Mesenchymal stem cell (in vitro differentiated cells and primary cell): Measurements from ENCODE around the gene MFNG.

ENCODE experiments used
- DNase-seq: peaks from one replicate; pipeline ENCODE4 v3.0.0-alpha.2; 2013
- H2AFZ ChIP-seq: one replicate; pipeline ENCODE4 v1.6.1; 2013; ENCODE audit warnings: low read depth, mild to moderate bottlenecking, control low read depth, inconsistent platforms, low read length, moderate library complexity
- H2AK5ac ChIP-seq: 2 replicates; pipeline ENCODE4 v1.6.1; 2013; ENCODE audit warnings: low read length, moderate library complexity, mild to moderate bottlenecking, inconsistent platforms; ENCODE audit not compliant: severe bottlenecking
- H2BK120ac ChIP-seq: one replicate; pipeline ENCODE4 v1.6.1; 2013; ENCODE audit warnings: low read depth, mild to moderate bottlenecking, inconsistent platforms, low read length, moderate library complexity
- H2BK12ac ChIP-seq, 2 experiments: one replicate each; pipeline ENCODE4 v1.6.1; 2013; ENCODE audit warnings: inconsistent platforms in 2 of 2, low read length in 2 of 2, mild to moderate bottlenecking in 2 of 2, moderate library complexity in 2 of 2, control low read depth in 1 of 2
- H2BK15ac ChIP-seq: one replicate; pipeline ENCODE4 v1.6.1; 2013; ENCODE audit warnings: mild to moderate bottlenecking, low read depth, inconsistent platforms; ENCODE audit not compliant: poor library complexity, severe bottlenecking
- H2BK5ac ChIP-seq: 2 replicates; pipeline ENCODE4 v1.6.1; 2013; ENCODE audit warnings: low read depth, mild to moderate bottlenecking, low read length, control low read depth, inconsistent platforms; ENCODE audit not compliant: poor library complexity, severe bottlenecking
- H3K14ac ChIP-seq, 2 experiments: one replicate each; pipeline ENCODE4 v1.6.1; 2013; ENCODE audit warnings: inconsistent platforms in 2 of 2, low read length in 2 of 2, control low read depth in 1 of 2, mild to moderate bottlenecking in 1 of 2, moderate library complexity in 1 of 2
- H3K18ac ChIP-seq, 2 experiments: one replicate each; pipeline ENCODE4 v1.6.1; 2013; ENCODE audit warnings: inconsistent platforms in 2 of 2, low read length in 2 of 2, control low read depth in 1 of 2, low read depth in 1 of 2, mild to moderate bottlenecking in 1 of 2
- H3K23ac ChIP-seq, 2 experiments: one replicate each; pipeline ENCODE4 v1.6.1; 2013; ENCODE audit warnings: inconsistent platforms in 2 of 2, low read length in 2 of 2, mild to moderate bottlenecking in 2 of 2, moderate library complexity in 2 of 2, control low read depth in 1 of 2
- H3K27ac ChIP-seq: 2 replicates; pipeline ENCODE4 v1.5.1; 2013; ENCODE audit warnings: mild to moderate bottlenecking, moderate library complexity, low read length, control low read depth, inconsistent platforms; ENCODE audit not compliant: poor library complexity, severe bottlenecking
- H3K27me3 ChIP-seq, 2 experiments: 2 replicates each; pipeline versions ENCODE4 v1.6.1 to v1.7.0; 2013; ENCODE audit warnings: low read length in 2 of 2, mild to moderate bottlenecking in 2 of 2, moderate library complexity in 2 of 2, control low read depth in 1 of 2, inconsistent platforms in 1 of 2; ENCODE audit not compliant: control insufficient read depth in 1 of 2, insufficient read depth in 1 of 2
- H3K36me3 ChIP-seq, 2 experiments: 2 replicates each; pipeline versions ENCODE4 v1.6.1 to v1.7.0; 2013; ENCODE audit warnings: low read length in 2 of 2, control low read depth in 1 of 2, inconsistent platforms in 1 of 2, low read depth in 1 of 2, mild to moderate bottlenecking in 1 of 2; ENCODE audit not compliant: insufficient read depth in 2 of 2, control insufficient read depth in 1 of 2
- H3K4ac ChIP-seq, 2 experiments: one replicate each; pipeline ENCODE4 v1.6.1; 2013; ENCODE audit warnings: inconsistent platforms in 2 of 2, low read length in 2 of 2, mild to moderate bottlenecking in 2 of 2, moderate library complexity in 2 of 2, control low read depth in 1 of 2, low read depth in 1 of 2
- H3K4me1 ChIP-seq: 2 replicates; pipeline ENCODE4 v1.6.1; 2013; ENCODE audit warnings: low read depth, low read length, control low read depth; ENCODE audit not compliant: control insufficient read depth, insufficient read depth
- H3K4me2 ChIP-seq: 2 replicates; pipeline ENCODE4 v1.6.1; 2013; ENCODE audit warnings: low read length, mild to moderate bottlenecking, inconsistent platforms; ENCODE audit not compliant: poor library complexity, severe bottlenecking
- H3K4me3 ChIP-seq, 2 experiments: 2 replicates each; pipeline versions ENCODE4 v1.5.1 to v1.7.0; 2013; ENCODE audit warnings: low read length in 2 of 2, mild to moderate bottlenecking in 2 of 2, control low read depth in 1 of 2, low read depth in 1 of 2; ENCODE audit not compliant: insufficient read depth in 1 of 2
- H3K79me1 ChIP-seq: replicated peaks from 2 replicates; pipeline ENCODE4 v1.6.1; 2013; ENCODE audit warnings: mild to moderate bottlenecking, control low read depth, low read length, inconsistent platforms; ENCODE audit not compliant: poor library complexity, severe bottlenecking
- H3K9ac ChIP-seq: 2 replicates; pipeline ENCODE4 v1.7.0; 2013; ENCODE audit warnings: mild to moderate bottlenecking, low read length, moderate library complexity
- H3K9me3 ChIP-seq: 2 replicates; pipeline ENCODE4 v1.7.0; 2013; ENCODE audit warnings: mild to moderate bottlenecking, low read length; ENCODE audit not compliant: control insufficient read depth
- H4K8ac ChIP-seq: one replicate; pipeline ENCODE4 v1.6.1; 2013; ENCODE audit warnings: inconsistent platforms, mild to moderate bottlenecking, low read length, moderate library complexity
- H4K91ac ChIP-seq: one replicate; pipeline ENCODE4 v1.6.1; 2013; ENCODE audit warnings: mild to moderate bottlenecking, low read length, inconsistent platforms
- WGBS: methylation state at CpG from one replicate; pipeline ENCODE4 v1.1.7; 2013; ENCODE audit warnings: mixed read lengths; 5-methylcytosine and 5-hydroxymethylcytosine counted together

The MFNG gene

GRCh38 chr22:37499027-37499707 is 13.0 kb upstream of the MFNG start:
- H2BK12ac ChIP-seq, result no peak overlapping the region
- no peak overlapping the region for H2BK15ac ChIP-seq
- H3K27ac ChIP-seq, result peak overlapping the region; percentile 97
- no peak overlapping the region for H3K4me2 ChIP-seq
- no peaks in the 10 kb centered on the region for H3K27me3 ChIP-seq
- no peak overlapping the region for H4K8ac ChIP-seq
- no peak overlapping the region for H3K23ac ChIP-seq
- peak overlapping the region; percentile 19 for H4K91ac ChIP-seq
- peaks cover 83% of the 10 kb centered on the region for H3K4me1 ChIP-seq
- H2BK120ac ChIP-seq, result no peak overlapping the region
- no peak overlapping the region for H2AFZ ChIP-seq
- no peaks in the 10 kb centered on the region for H3K9me3 ChIP-seq
- peak overlapping the region; percentile 96 for H2AK5ac ChIP-seq
- no peak overlapping the region for H3K4me3 ChIP-seq
- peak overlapping the region in 1 of 2 experiments; percentile 53 for H3K14ac ChIP-seq
- H3K4ac ChIP-seq, result no peak overlapping the region
- peaks cover 12% of the 10 kb centered on the region for H3K79me1 ChIP-seq
- DNase-seq, result peak; percentile 31
- peaks cover 68 to 69% of the 10 kb centered on the region in 2 experiments for H3K36me3 ChIP-seq
- WGBS, result 77% methylated on average over 12 of the region's 12 CpGs
- H2BK5ac ChIP-seq, result peak overlapping the region; percentile 68
- no peak overlapping the region for H3K9ac ChIP-seq
- peak overlapping the region in 1 of 2 experiments; percentile 7 for H3K18ac ChIP-seq

GRCh38 chr22:37498289-37498909 is 12.2 kb upstream of the MFNG start:
- no peak overlapping the region for H3K4me2 ChIP-seq
- H3K27me3 ChIP-seq, result no peaks in the 10 kb centered on the region
- peak overlapping the region; percentile 95 for H2AK5ac ChIP-seq
- H4K8ac ChIP-seq, result no peak overlapping the region
- H3K9ac ChIP-seq, result no peak overlapping the region
- H3K4ac ChIP-seq, result peak overlapping the region in 1 of 2 experiments; percentile 30
- H2BK5ac ChIP-seq, result peak overlapping the region; percentile 91
- peak overlapping the region; percentile 7 to 26 for H3K18ac ChIP-seq
- H2BK15ac ChIP-seq, result no peak overlapping the region
- H3K23ac ChIP-seq, result no peak overlapping the region
- no peaks in the 10 kb centered on the region for H3K9me3 ChIP-seq
- 65% methylated on average over 15 of the region's 15 CpGs for WGBS
- peak overlapping the region; percentile 79 for H4K91ac ChIP-seq
- peak overlapping the region in 1 of 2 experiments; percentile 50 for H3K14ac ChIP-seq
- no peak overlapping the region for H2AFZ ChIP-seq
- H2BK120ac ChIP-seq, result no peak overlapping the region
- H2BK12ac ChIP-seq, result peak overlapping the region in 1 of 2 experiments; percentile 57
- no peak overlapping the region for H3K4me3 ChIP-seq
- H3K79me1 ChIP-seq, result peaks cover 16% of the 10 kb centered on the region
- peaks cover 82% of the 10 kb centered on the region for H3K4me1 ChIP-seq
- H3K36me3 ChIP-seq, result peaks cover 68 to 69% of the 10 kb centered on the region in 2 experiments
- peak overlapping the region; percentile 97 for H3K27ac ChIP-seq
- DNase-seq, result no peak

- H3K18ac ChIP-seq, result peak overlapping the region in 1 of 2 experiments; percentile 1
- peaks cover 18% of the 10 kb centered on the region for H3K79me1 ChIP-seq
- peak overlapping the region; percentile 96 for H2AK5ac ChIP-seq
- H3K9ac ChIP-seq, result no peak overlapping the region
- peak; percentile 76 for DNase-seq
- H3K4me2 ChIP-seq, result no peak overlapping the region
- no peak overlapping the region for H3K23ac ChIP-seq
- 52% methylated on average over 10 of the region's 12 CpGs for WGBS
- H2BK15ac ChIP-seq, result no peak overlapping the region
- H3K4ac ChIP-seq, result no peak overlapping the region
- no peak overlapping the region for H3K4me3 ChIP-seq
- no peak overlapping the region for H3K14ac ChIP-seq
- peaks cover 60 to 68% of the 10 kb centered on the region in 2 experiments for H3K36me3 ChIP-seq
- H3K27me3 ChIP-seq, result no peaks in the 10 kb centered on the region
- peak overlapping the region in 1 of 2 experiments; percentile 79 for H2BK12ac ChIP-seq
- peak overlapping the region; percentile 92 for H3K27ac ChIP-seq
- H3K4me1 ChIP-seq, result peaks cover 82% of the 10 kb centered on the region
- no peak overlapping the region for H2BK120ac ChIP-seq
- H2AFZ ChIP-seq, result no peak overlapping the region
- H4K91ac ChIP-seq, result peak overlapping the region; percentile 5
- H2BK5ac ChIP-seq, result peak overlapping the region; percentile 71
- no peaks in the 10 kb centered on the region for H3K9me3 ChIP-seq
- no peak overlapping the region for H4K8ac ChIP-seq
These were observed 10.9 kb upstream of the MFNG start for GRCh38 chr22:37497062-37497599.

GRCh38 chr22:37496651-37497050 is 10.5 kb upstream of the MFNG start:
- H3K4me3 ChIP-seq, result no peak overlapping the region
- no peak overlapping the region for H2AFZ ChIP-seq
- peaks cover 78% of the 10 kb centered on the region for H3K4me1 ChIP-seq
- no peak overlapping the region for H3K9ac ChIP-seq
- no peak overlapping the region for H3K4ac ChIP-seq
- no peak overlapping the region for H4K8ac ChIP-seq
- H2BK15ac ChIP-seq, result no peak overlapping the region
- H2AK5ac ChIP-seq, result peak overlapping the region; percentile 96
- DNase-seq, result peak; percentile 25
- H3K18ac ChIP-seq, result peak overlapping the region in 1 of 2 experiments; percentile 1
- 89% methylated on average over 10 of the region's 11 CpGs for WGBS
- peak overlapping the region; percentile 92 for H3K27ac ChIP-seq
- H2BK5ac ChIP-seq, result peak overlapping the region; percentile 71
- peaks cover 19% of the 10 kb centered on the region for H3K79me1 ChIP-seq
- no peaks in the 10 kb centered on the region for H3K27me3 ChIP-seq
- H3K4me2 ChIP-seq, result no peak overlapping the region
- no peak overlapping the region for H3K14ac ChIP-seq
- no peak overlapping the region for H3K23ac ChIP-seq
- peaks cover 57 to 69% of the 10 kb centered on the region in 2 experiments for H3K36me3 ChIP-seq
- H2BK12ac ChIP-seq, result peak overlapping the region in 1 of 2 experiments; percentile 79
- peak overlapping the region; percentile 5 for H4K91ac ChIP-seq
- no peaks in the 10 kb centered on the region for H3K9me3 ChIP-seq
- H2BK120ac ChIP-seq, result no peak overlapping the region
